ENCODE results near the gene TUBGCP2. TPM values are rescaled to one million over a fixed set of nuclear protein-coding genes. Genes with fewer than 3 reads are reported as not detected.

TUBGCP2 gene
- total RNA-seq, 1 experiment from 2014 or later: 75.1 TPM

GRCh38 chr10:133241501-133242205, 67.0 kb downstream of the TUBGCP2 start:
- Histone ChIP-seq H3K4me1 (ENCODE audit: insufficient read depth, low read length, poor library complexity, severe bottlenecking) (no peaks in the 10 kb centered on the region), H3K27me3 (replicated peaks; ENCODE audit: insufficient read depth, low read depth, low read length, poor library complexity) (peaks cover 49% of the 10 kb centered on the region), H3K36me3 (ENCODE audit: insufficient read depth, low read length, poor library complexity, severe bottlenecking) (no peaks in the 10 kb centered on the region), H3K27ac (ENCODE audit: low read depth, low read length, poor library complexity, severe bottlenecking) (no peak overlapping the region), H3K9me3 (ENCODE audit: low read depth, low read length, poor library complexity, severe bottlenecking) (no peaks in the 10 kb centered on the region), H3K4me3 (ENCODE audit: low read depth, low read length, poor library complexity, severe bottlenecking) (no peak overlapping the region)
- intact Hi-C loops (cut with micrococcal nuclease; ENCODE audit: unreplicated experiment): no loop called here
- CTCF ChIA-PET: no interaction called here
- TF ChIP-seq EZH2 (IDR thresholded peaks at IDR 0.05; ENCODE audit: borderline replicate concordance, low read depth, low read length, poor library complexity, severe bottlenecking): no peak
- no peak for TF ChIP-seq CTCF (conservative IDR thresholded peaks at IDR 0.05; ENCODE audit: low read depth, low read length)
- BruUV-seq (replicated peaks): no TSS peak
- DNase-seq (ENCODE audit: low spot score): no peak
- POLR2A ChIA-PET (ENCODE audit: low non-redundant PET): no interaction called here

- no peak for TF ChIP-seq CTCF (conservative IDR thresholded peaks at IDR 0.05; ENCODE audit: low read depth, low read length)
- TF ChIP-seq EZH2 (IDR thresholded peaks at IDR 0.05; ENCODE audit: borderline replicate concordance, low read depth, low read length, poor library complexity, severe bottlenecking): no peak
- ChIA-PET CTCF (no interaction called here), POLR2A (ENCODE audit: low non-redundant PET) (no interaction called here)
- Histone ChIP-seq H3K4me3 (ENCODE audit: low read depth, low read length, poor library complexity, severe bottlenecking) (no peak overlapping the region), H3K27ac (ENCODE audit: low read depth, low read length, poor library complexity, severe bottlenecking) (no peak overlapping the region), H3K4me1 (ENCODE audit: insufficient read depth, low read length, poor library complexity, severe bottlenecking) (no peaks in the 10 kb centered on the region), H3K27me3 (replicated peaks; ENCODE audit: insufficient read depth, low read depth, low read length, poor library complexity) (peaks cover 66% of the 10 kb centered on the region), H3K9me3 (ENCODE audit: low read depth, low read length, poor library complexity, severe bottlenecking) (no peaks in the 10 kb centered on the region), H3K36me3 (ENCODE audit: insufficient read depth, low read length, poor library complexity, severe bottlenecking) (no peaks in the 10 kb centered on the region)
- no TSS peak for BruUV-seq (replicated peaks)
- no peak for DNase-seq (ENCODE audit: low spot score)
- intact Hi-C loops (cut with micrococcal nuclease; ENCODE audit: unreplicated experiment): no loop called here
Observed at GRCh38 chr10:133239990-133240389, 68.7 kb downstream of the TUBGCP2 start.

- no TSS peak for BruUV-seq (replicated peaks)
- CTCF ChIA-PET: interaction anchor here (0.5 kb wide), 1 partner anchor 11 kb away, joined by 4 read pairs; no protein-coding TSS in a partner anchor
- intact Hi-C loops (cut with micrococcal nuclease; ENCODE audit: unreplicated experiment): no loop called here
- Histone ChIP-seq H3K9me3 (ENCODE audit: low read depth, low read length, poor library complexity, severe bottlenecking) (no peaks in the 10 kb centered on the region), H3K27ac (ENCODE audit: low read depth, low read length, poor library complexity, severe bottlenecking) (no peak overlapping the region), H3K27me3 (replicated peaks; ENCODE audit: insufficient read depth, low read depth, low read length, poor library complexity) (peaks cover 80% of the 10 kb centered on the region), H3K4me1 (ENCODE audit: insufficient read depth, low read length, poor library complexity, severe bottlenecking) (no peaks in the 10 kb centered on the region), H3K36me3 (ENCODE audit: insufficient read depth, low read length, poor library complexity, severe bottlenecking) (no peaks in the 10 kb centered on the region), H3K4me3 (ENCODE audit: low read depth, low read length, poor library complexity, severe bottlenecking) (no peak overlapping the region)
- POLR2A ChIA-PET (ENCODE audit: low non-redundant PET): no interaction called here
- TF ChIP-seq CTCF (conservative IDR thresholded peaks at IDR 0.05; ENCODE audit: low read depth, low read length) (no peak), EZH2 (IDR thresholded peaks at IDR 0.05; ENCODE audit: borderline replicate concordance, low read depth, low read length, poor library complexity, severe bottlenecking) (peak; percentile 44)
- no peak for DNase-seq (ENCODE audit: low spot score)
Observed at GRCh38 chr10:133238466-133238804, 70.2 kb downstream of the TUBGCP2 start.

Measured in A673 (cell line).